Measurements from ENCODE around the gene NLRC4.

- TF ChIP-seq FOXA1 (IDR thresholded peaks at IDR 0.05) (no peak), SUZ12 (IDR thresholded peaks at IDR 0.05) (no peak), BHLHE40 (IDR thresholded peaks at IDR 0.05; ENCODE audit: borderline replicate concordance) (no peak), HDGF (IDR thresholded peaks at IDR 0.05; ENCODE audit: borderline replicate concordance) (no peak), NFRKB (IDR thresholded peaks at IDR 0.05) (no peak), CTBP1 (IDR thresholded peaks at IDR 0.05; ENCODE audit: borderline replicate concordance) (no peak), ARNT (IDR thresholded peaks at IDR 0.05) (no peak), FOXK2 (IDR thresholded peaks at IDR 0.05) (no peak), SP1 (IDR thresholded peaks at IDR 0.05) (no peak), TARDBP (IDR thresholded peaks at IDR 0.05) (no peak), LEF1 (IDR thresholded peaks at IDR 0.05; ENCODE audit: borderline replicate concordance) (no peak)
- TF ChIP-seq, protein P1, sequence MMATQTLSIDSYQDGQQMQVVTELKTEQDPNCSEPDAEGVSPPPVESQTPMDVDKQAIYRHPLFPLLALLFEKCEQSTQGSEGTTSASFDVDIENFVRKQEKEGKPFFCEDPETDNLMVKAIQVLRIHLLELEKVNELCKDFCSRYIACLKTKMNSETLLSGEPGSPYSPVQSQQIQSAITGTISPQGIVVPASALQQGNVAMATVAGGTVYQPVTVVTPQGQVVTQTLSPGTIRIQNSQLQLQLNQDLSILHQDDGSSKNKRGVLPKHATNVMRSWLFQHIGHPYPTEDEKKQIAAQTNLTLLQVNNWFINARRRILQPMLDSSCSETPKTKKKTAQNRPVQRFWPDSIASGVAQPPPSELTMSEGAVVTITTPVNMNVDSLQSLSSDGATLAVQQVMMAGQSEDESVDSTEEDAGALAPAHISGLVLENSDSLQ (IDR thresholded peaks at IDR 0.05): no peak
Measured at GRCh38 chr2:32228181-32228580, 36.5 kb downstream of the NLRC4 start.
